HG03469 (cell line): ENCODE data around the gene GPR137C.

ENCODE experiments used
- ATAC-seq: cut with Tn5 transposase; IDR thresholded peaks from one replicate; pipeline ENCODE4 v1.9.1; 2021; ENCODE audit warnings: mild to moderate bottlenecking, moderate library complexity, moderate number of reproducible peaks; ENCODE audit not compliant: unreplicated experiment

The GPR137C gene

DNA sequence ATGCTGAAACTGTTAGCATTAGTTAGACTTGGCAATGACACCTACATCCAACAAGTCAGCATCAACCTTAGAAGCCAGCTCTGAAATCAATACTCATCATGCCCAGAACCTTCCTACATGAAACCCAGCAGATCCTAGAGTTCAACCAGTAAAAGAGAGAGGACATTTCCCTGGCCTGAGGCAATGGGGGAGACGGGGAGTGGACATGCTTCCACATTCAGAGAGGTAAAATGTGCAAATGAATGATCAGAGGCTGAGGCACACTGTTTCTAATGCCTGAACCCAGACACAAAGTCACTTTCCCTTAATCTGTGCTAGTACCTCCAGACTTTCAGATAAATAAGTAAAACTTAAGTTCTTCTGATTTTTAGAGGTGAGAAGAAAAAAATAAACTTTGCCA is 108.2 kb downstream of the GPR137C start:
- ATAC-seq: no peak

DNA sequence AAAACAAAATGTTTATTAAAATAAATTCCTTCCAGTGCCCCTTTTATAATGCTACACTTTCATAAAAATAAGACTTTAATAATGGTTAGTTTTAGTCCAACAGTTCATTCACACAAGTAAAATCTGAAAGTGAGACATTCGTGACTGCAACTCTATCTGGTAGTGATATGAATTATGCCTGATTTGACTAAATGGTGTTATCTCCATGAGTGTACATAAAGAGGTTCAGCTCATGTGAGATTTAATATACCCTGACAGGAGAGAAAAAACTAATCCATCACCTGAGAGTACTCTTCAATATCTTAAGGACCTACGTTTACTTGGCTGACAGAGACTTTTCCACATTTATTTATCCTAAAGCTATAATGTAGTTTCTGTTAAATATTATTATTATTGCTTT is 108.7 kb downstream of the GPR137C start:
- ATAC-seq: no peak

DNA sequence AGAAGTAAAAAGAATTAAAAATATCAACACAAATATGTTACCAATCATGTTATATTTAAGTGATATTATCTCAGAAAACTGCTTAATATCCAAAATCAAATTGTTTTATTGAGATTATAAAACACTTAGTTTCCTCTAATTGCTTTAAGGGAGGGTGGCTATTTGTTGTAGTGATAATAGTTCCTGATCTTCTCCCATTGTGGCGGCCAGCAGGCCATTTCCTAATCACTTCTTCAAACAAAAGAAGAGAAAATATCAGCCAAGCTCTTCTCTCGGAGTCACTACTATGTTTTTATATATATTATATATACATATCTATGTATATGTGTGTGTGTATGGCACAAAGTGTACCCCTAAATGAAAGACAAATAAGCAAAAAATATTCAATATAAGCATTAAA is 111.2 kb downstream of the GPR137C start:
- no peak for ATAC-seq

DNA sequence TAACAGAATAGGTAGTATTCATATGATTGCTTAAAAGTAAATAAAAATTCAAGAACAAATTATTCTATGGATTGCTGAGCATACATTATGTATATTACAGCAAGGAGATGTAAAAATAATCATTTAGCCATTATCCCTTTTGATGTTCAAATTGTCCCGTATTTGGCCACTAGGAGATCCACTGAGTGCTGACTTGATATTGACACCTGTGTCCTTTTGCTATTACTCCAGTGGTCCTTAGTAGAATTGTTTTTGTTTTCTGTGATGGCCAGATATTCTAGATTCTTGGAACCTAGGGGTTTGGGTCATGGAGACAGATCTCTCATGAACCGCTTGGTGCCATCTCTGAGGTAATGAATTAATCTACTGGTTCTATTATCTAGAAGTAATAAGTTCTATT is 126.0 kb downstream of the GPR137C start:
- ATAC-seq: no peak

DNA sequence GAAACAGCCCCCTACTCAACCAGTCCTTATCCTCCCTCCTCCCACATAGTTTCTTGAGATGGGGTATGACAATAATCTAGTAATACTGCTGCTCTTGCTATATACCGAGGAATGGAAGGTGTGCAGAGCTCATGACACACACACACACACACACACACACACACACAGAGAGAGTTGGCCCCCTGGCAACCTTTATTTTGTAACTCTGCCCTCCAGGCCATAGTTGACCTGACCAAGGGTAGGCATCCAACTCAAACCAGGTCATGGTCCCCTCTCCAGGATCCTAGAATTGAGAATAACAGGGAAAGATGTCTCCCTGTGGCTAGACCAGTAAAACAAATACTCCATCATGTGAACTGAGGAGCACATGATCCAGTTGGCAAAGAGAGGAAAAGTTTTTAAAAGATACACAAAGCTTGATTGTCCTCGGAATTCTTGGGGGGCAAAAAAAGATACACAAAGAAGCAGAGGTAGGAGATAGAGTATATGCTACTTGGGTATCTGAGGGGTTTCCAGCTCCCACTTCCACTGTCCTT is 131.4 kb downstream of the GPR137C start:
- ATAC-seq: no peak

GRCh38 chr14:52686176-52686575 is 133.5 kb downstream of the GPR137C start:
- ATAC-seq: no peak
